Vagina (tissue), 2 donors: Measurements from ENCODE around the gene TOP3A. TPM values are rescaled to one million over a fixed set of nuclear protein-coding genes. Genes with fewer than 3 reads are reported as not detected.

Experiments
- DNase-seq, 2 donors: peaks; one replicate each; pipeline ENCODE4 v3.0.0-alpha.2; 2017; ENCODE audit errors: extremely low spot score in 2 of 2
- H3K27ac ChIP-seq: fragments of 200-600 bp; sonication (generic); one replicate; pipeline ENCODE4 v1.5.1; 2019
- H3K27me3 ChIP-seq: fragments of 200-600 bp; sonication (generic); one replicate; pipeline ENCODE4 v1.5.1; 2019
- H3K36me3 ChIP-seq, 2 donors: fragments of 200-600 bp; sonication (generic); one replicate each; pipeline ENCODE4 v1.5.1; 2017 to 2019
- H3K4me1 ChIP-seq: fragments of 200-600 bp; sonication (generic); one replicate; pipeline ENCODE4 v1.5.1; 2019
- H3K4me3 ChIP-seq, 2 donors: fragments of 200-600 bp; sonication (generic); 1 replicate in 1 of 2; 2 replicates in 1 of 2; pipeline ENCODE4 v1.5.1; 2016 to 2019
- H3K9me3 ChIP-seq: fragments of 200-600 bp; sonication (generic); one replicate; pipeline ENCODE4 v1.5.1; 2019
- POLR2A ChIP-seq, 2 donors: fragments of 450-650 bp; IDR thresholded peaks; one replicate each; pipeline ENCODE4 v1.6.1; 2017; ENCODE audit warnings: antibody characterized with exemption in 2 of 2, mild to moderate bottlenecking in 2 of 2, moderate library complexity in 2 of 2
- POLR2AphosphoS5 ChIP-seq, 2 donors: sonication (generic); formaldehyde crosslinking; IDR thresholded peaks; one replicate each; pipeline ENCODE4 v1.9.0; 2017; ENCODE audit warnings: antibody characterized with exemption in 2 of 2, mild to moderate bottlenecking in 2 of 2, low read depth in 1 of 2; ENCODE audit not compliant: insufficient read depth in 1 of 2
- intact Hi-C: fragments of 100-400 bp; cut with DNase I; formaldehyde crosslinking; loops from one replicate; pipeline ENCODE4 v1.15.1; 2023
- total RNA-seq: library from RNA; depleted of rRNA; stranded (reverse); fragments of >200 nt; gene quantifications from one replicate; pipeline ENCODE4 v1.2.3, GENCODE V29; 2016
- TF ChIP-seq, protein P1 (sequence below), 3 experiments: fragments of 450-650 bp in 2 of 3; fragments of 200-600 bp in 1 of 3; sonication (generic) in 1 of 3; IDR thresholded peaks; one replicate each; pipeline ENCODE4 v1.5.1; 2017 to 2019; ENCODE audit warnings: antibody characterized with exemption in 3 of 3, mild to moderate bottlenecking in 2 of 3, moderate library complexity in 2 of 3

TOP3A gene
- total RNA-seq, 1 donor from 2014 or later, result 15.5 TPM

- intact Hi-C loops, result no loop called here
- DNase-seq, result no peak
- Histone ChIP-seq H3K9me3 (no peaks in the 10 kb centered on the region), H3K4me1 (peaks cover 1% of the 10 kb centered on the region), H3K36me3 (peaks cover 0 to 47% of the 10 kb centered on the region in 2 donors), H3K27me3 (no peaks in the 10 kb centered on the region), H3K27ac (no peak overlapping the region), H3K4me3 (no peak overlapping the region)
- TF ChIP-seq, protein P1, sequence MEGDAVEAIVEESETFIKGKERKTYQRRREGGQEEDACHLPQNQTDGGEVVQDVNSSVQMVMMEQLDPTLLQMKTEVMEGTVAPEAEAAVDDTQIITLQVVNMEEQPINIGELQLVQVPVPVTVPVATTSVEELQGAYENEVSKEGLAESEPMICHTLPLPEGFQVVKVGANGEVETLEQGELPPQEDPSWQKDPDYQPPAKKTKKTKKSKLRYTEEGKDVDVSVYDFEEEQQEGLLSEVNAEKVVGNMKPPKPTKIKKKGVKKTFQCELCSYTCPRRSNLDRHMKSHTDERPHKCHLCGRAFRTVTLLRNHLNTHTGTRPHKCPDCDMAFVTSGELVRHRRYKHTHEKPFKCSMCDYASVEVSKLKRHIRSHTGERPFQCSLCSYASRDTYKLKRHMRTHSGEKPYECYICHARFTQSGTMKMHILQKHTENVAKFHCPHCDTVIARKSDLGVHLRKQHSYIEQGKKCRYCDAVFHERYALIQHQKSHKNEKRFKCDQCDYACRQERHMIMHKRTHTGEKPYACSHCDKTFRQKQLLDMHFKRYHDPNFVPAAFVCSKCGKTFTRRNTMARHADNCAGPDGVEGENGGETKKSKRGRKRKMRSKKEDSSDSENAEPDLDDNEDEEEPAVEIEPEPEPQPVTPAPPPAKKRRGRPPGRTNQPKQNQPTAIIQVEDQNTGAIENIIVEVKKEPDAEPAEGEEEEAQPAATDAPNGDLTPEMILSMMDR (IDR thresholded peaks at IDR 0.05), result no peak
- no peak for TF ChIP-seq POLR2AphosphoS5 (IDR thresholded peaks at IDR 0.05; ENCODE audit: insufficient read depth in 1 of 2, low read depth in 1 of 2)
- no peak for TF ChIP-seq POLR2A (IDR thresholded peaks at IDR 0.05)
Measured at GRCh38 chr17:18241229-18241871, 73.4 kb downstream of the TOP3A start.

- Histone ChIP-seq H3K27ac (no peak overlapping the region), H3K4me1 (peaks cover 1% of the 10 kb centered on the region), H3K36me3 (peaks cover 0 to 41% of the 10 kb centered on the region in 2 donors), H3K27me3 (no peaks in the 10 kb centered on the region), H3K9me3 (no peaks in the 10 kb centered on the region), H3K4me3 (no peak overlapping the region)
- intact Hi-C loops, result no loop called here
- TF ChIP-seq, protein P1 (IDR thresholded peaks at IDR 0.05), result no peak
- TF ChIP-seq POLR2AphosphoS5 (IDR thresholded peaks at IDR 0.05; ENCODE audit: insufficient read depth in 1 of 2, low read depth in 1 of 2), result no peak
- TF ChIP-seq POLR2A (IDR thresholded peaks at IDR 0.05), result no peak
- DNase-seq, result no peak
Measured at GRCh38 chr17:18240449-18240848, 74.3 kb downstream of the TOP3A start.

- peaks cover 0 to 47% of the 10 kb centered on the region in 2 donors for H3K36me3 ChIP-seq
- TF ChIP-seq POLR2AphosphoS5 (IDR thresholded peaks at IDR 0.05; ENCODE audit: insufficient read depth in 1 of 2, low read depth in 1 of 2), result no peak
- TF ChIP-seq POLR2A (IDR thresholded peaks at IDR 0.05), result no peak
- TF ChIP-seq, protein P1 (IDR thresholded peaks at IDR 0.05), result no peak
- H3K27me3 ChIP-seq, result no peaks in the 10 kb centered on the region
- intact Hi-C loops, result no loop called here
- DNase-seq, result no peak
- no peak overlapping the region for H3K4me3 ChIP-seq
- H3K27ac ChIP-seq, result no peak overlapping the region
- H3K4me1 ChIP-seq, result peaks cover 8% of the 10 kb centered on the region
- no peaks in the 10 kb centered on the region for H3K9me3 ChIP-seq
Measured at GRCh38 chr17:18238299-18238698, 76.5 kb downstream of the TOP3A start.

DNA sequence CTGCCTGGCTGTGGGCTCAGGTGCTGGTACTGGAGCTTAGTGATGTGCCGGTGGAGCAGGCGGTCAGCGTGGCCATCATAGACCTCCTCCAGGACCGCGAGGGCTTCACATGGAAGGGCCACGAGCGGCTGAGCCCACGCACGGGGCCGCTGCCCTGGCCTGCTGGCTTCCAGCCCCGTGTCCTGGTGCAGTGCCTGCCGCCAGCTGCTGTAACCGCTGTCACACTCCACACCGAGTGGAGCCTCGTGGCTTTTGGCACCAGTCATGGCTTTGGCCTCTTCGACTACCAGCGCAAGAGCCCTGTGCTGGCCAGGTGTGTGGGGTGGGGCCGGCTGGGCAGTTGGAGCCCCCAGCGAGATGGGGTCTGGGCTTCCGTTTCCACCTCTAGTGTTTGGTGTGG lies 77.3 kb downstream of the TOP3A start:
- peaks cover 0 to 47% of the 10 kb centered on the region in 2 donors for H3K36me3 ChIP-seq
- TF ChIP-seq, protein P1 (IDR thresholded peaks at IDR 0.05), result no peak
- no peak for TF ChIP-seq POLR2A (IDR thresholded peaks at IDR 0.05)
- no peak for TF ChIP-seq POLR2AphosphoS5 (IDR thresholded peaks at IDR 0.05; ENCODE audit: insufficient read depth in 1 of 2, low read depth in 1 of 2)
- no peak for DNase-seq
- no peaks in the 10 kb centered on the region for H3K27me3 ChIP-seq
- no peak overlapping the region for H3K27ac ChIP-seq
- peaks cover 8% of the 10 kb centered on the region for H3K4me1 ChIP-seq
- H3K9me3 ChIP-seq, result no peaks in the 10 kb centered on the region
- no peak overlapping the region for H3K4me3 ChIP-seq
- intact Hi-C loops, result no loop called here

DNA sequence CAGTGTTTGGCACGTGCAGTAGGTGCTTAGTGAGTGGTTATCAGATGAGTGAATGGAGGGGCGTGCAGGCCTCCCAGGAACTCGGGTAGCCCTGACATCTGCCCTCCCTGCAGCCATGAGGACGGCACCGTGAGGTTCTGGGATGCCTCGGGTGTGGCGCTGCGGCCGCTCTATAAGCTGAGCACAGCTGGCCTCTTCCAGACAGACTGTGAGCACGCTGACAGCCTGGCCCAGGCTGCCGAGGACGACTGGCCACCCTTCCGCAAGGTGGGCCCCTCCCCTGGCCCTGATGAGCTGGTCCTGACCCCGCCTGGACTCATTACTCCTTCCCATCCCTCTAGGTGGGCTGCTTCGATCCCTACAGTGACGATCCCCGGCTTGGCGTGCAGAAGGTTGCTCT lies 78.3 kb downstream of the TOP3A start:
- Histone ChIP-seq H3K36me3 (peaks cover 0 to 38% of the 10 kb centered on the region in 2 donors), H3K4me1 (peaks cover 8% of the 10 kb centered on the region), H3K9me3 (no peaks in the 10 kb centered on the region), H3K4me3 (no peak overlapping the region), H3K27ac (no peak overlapping the region), H3K27me3 (no peaks in the 10 kb centered on the region)
- no peak for TF ChIP-seq POLR2A (IDR thresholded peaks at IDR 0.05)
- TF ChIP-seq, protein P1 (IDR thresholded peaks at IDR 0.05), result no peak
- no peak for TF ChIP-seq POLR2AphosphoS5 (IDR thresholded peaks at IDR 0.05; ENCODE audit: insufficient read depth in 1 of 2, low read depth in 1 of 2)
- intact Hi-C loops, result no loop called here
- DNase-seq, result no peak
